Spleen (tissue), 11 donors: ENCODE results near the gene ALDH3A2. TPM values are rescaled to one million over a fixed set of nuclear protein-coding genes. Genes with fewer than 3 reads are reported as not detected.

Experiments
- DNase-seq: peaks from one replicate; pipeline ENCODE4 v3.0.0-alpha.2; 2020
- H3K27ac ChIP-seq, 8 donors: fragments of 200-600 bp; sonication (generic) in 7 of 8; 1 replicate in 4 of 8; 2 replicates in 4 of 8; pipeline versions ENCODE4 v1.5.0 to v1.8.0; 2016 to 2021; ENCODE audit warnings: inconsistent platforms in 4 of 8, mild to moderate bottlenecking in 4 of 8, moderate library complexity in 1 of 8
- H3K27me3 ChIP-seq, 7 donors: fragments of 200-600 bp; sonication (generic) in 6 of 7; replicated peaks in 1 of 7; 1 replicate in 4 of 7; 2 replicates in 3 of 7; pipeline versions ENCODE4 v1.5.0 to v1.8.0; 2016 to 2021; ENCODE audit warnings: inconsistent platforms in 3 of 7, mild to moderate bottlenecking in 1 of 7
- H3K36me3 ChIP-seq, 6 donors: fragments of 200-600 bp; sonication (generic) in 5 of 6; 1 replicate in 4 of 6; 2 replicates in 2 of 6; pipeline versions ENCODE4 v1.5.0 to v1.8.0; 2016 to 2021; ENCODE audit warnings: inconsistent platforms in 2 of 6
- H3K4me1 ChIP-seq, 6 donors: fragments of 200-600 bp; sonication (generic) in 5 of 6; 1 replicate in 3 of 6; 2 replicates in 3 of 6; pipeline versions ENCODE4 v1.5.0 to v1.8.0; 2016 to 2021; ENCODE audit warnings: inconsistent platforms in 3 of 6
- H3K4me3 ChIP-seq, 8 donors: fragments of 200-600 bp; sonication (generic) in 7 of 8; 1 replicate in 4 of 8; 2 replicates in 4 of 8; pipeline versions ENCODE4 v1.5.0 to v1.8.0; 2016 to 2021; ENCODE audit warnings: inconsistent platforms in 4 of 8, mild to moderate bottlenecking in 4 of 8, moderate library complexity in 2 of 8
- H3K9me3 ChIP-seq, 8 donors: fragments of 200-600 bp; sonication (generic) in 7 of 8; 1 replicate in 4 of 8; 2 replicates in 4 of 8; pipeline versions ENCODE4 v1.5.0 to v1.8.0; 2016 to 2021; ENCODE audit warnings: inconsistent platforms in 4 of 8
- POLR2A ChIP-seq, 3 donors: fragments of 450-650 bp; IDR thresholded peaks; one replicate each; pipeline ENCODE4 v1.5.1; 2017; ENCODE audit warnings: antibody characterized with exemption in 3 of 3, mild to moderate bottlenecking in 1 of 3
- POLR2AphosphoS5 ChIP-seq, 3 donors: sonication (generic); formaldehyde crosslinking; IDR thresholded peaks; one replicate each; pipeline ENCODE4 v1.5.1; 2017; ENCODE audit warnings: antibody characterized with exemption in 3 of 3
- WGBS, 5 donors: extraction: QIAGEN DNeasy Blood & Tissue Kit in 3 of 5; methylation state at CpG; one replicate each; pipeline versions ENCODE4 v1.1.5 to v1.1.7; 2013 to 2018; 5-methylcytosine and 5-hydroxymethylcytosine counted together
- intact Hi-C: fragments of 100-400 bp; cut with DNase I; formaldehyde crosslinking; loops from one replicate; pipeline ENCODE4 v1.15.0; 2023; ENCODE audit warnings: low total_unique reads
- polyA plus RNA-seq, 3 donors: library from polyadenylated mRNA; stranded (reverse); fragments of 200-250 nt; gene quantifications; one replicate each; pipeline ENCODE4 v1.2.1, GENCODE V29; 2013
- total RNA-seq, 7 donors: library from RNA; depleted of rRNA in 3 of 7; stranded (reverse); fragments of >200 nt in 3 of 7; fragmentation: NEBNext Ultra II Directional in 4 of 7; extraction: Animal tissue kit (Norgen Biotek cat#: 25700) in 4 of 7; gene quantifications; one replicate each; pipeline versions ENCODE4 v1.1.0 to v1.2.1, GENCODE V29; 2016 to 2021
- TF ChIP-seq, protein P1 (sequence below), 11 experiments: fragments of 200-600 bp in 7 of 11; fragments of 450-650 bp in 4 of 11; sonication (generic) in 4 of 11; IDR thresholded peaks in 8 of 11; conservative IDR thresholded peaks in 3 of 11; 1 replicate in 7 of 11; 2 replicates in 4 of 11; pipeline versions ENCODE4 v1.4.0 to v1.8.0; 2016 to 2021; ENCODE audit warnings: antibody characterized with exemption in 11 of 11, inconsistent platforms in 4 of 11, mild to moderate bottlenecking in 1 of 11
- donor health status: healthy with polysubstance abuse.
- donor health status: DM: no; HTN: no; CAD: no; lungs with moderate emphysema.
- donor health status: DM: no; HTN: no; CAD: no.
- donor health status: Bipolar disorder and iron deficiency.
- donor health status: healthy.
- donor health status: DM: no; HTN: no; CAD: no.
- donor health status: DM: yes; HTN: yes; CAD: no.

The ALDH3A2 gene
- total and polyA plus RNA-seq, 10 donors, result 14.4 to 73.1 (median 50.7) TPM

DNA sequence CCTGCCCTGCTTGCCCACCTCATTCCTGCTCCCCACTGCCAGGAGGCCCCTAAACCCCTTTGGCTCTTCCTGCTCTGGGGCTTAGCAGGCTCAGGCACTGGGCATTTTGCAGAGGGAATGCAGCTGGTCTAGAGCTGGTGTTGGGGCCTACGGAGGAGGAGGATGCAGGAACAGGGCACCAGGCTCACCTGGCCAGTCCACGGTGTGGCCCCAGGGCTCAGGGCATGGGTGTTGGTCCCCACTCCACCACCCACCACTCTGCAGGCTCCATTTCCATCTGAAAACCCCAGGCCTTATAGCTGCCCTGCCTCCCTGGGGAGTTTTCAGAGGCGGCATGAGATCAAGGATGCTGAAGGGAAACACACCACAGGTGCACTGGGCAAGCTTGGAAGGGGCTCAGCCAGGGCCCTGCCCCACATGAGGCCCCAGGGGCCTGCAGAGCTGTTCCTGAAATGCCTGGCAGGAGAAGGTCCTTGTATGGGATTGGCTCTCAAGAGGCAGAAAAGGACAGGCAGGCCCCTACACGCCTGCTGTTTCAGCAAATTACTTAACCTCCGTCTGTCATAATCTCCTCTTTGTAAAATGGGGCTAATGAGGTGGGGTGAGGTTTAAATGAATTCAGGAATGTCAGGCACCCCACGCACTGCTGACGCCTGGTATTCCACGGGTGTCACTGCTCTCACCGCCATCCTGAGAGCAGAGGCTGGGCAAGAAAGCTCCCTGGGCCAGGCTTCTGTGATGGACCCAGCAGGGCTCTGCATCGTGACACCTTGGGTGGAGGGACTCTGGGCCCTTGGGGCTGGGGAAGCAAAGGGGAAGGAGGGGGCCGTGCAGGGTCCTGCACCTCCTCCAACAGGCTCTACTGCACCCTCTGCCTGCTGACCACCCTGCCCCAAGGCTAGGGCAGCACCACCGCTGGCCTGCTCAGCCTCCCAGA is 58.5 kb downstream of the ALDH3A2 start:
- no peaks in the 10 kb centered on the region for H3K27me3 ChIP-seq
- no peaks in the 10 kb centered on the region for H3K9me3 ChIP-seq
- 78 to 89% (median 84%) methylated on average over 8 to 12 of the region's 12 CpGs for WGBS, 5 donors
- intact Hi-C loops, result no loop called here
- no peak overlapping the region for H3K4me3 ChIP-seq
- H3K36me3 ChIP-seq, result no peaks in the 10 kb centered on the region
- DNase-seq, result no peak
- TF ChIP-seq POLR2A (IDR thresholded peaks at IDR 0.05) (no peak), POLR2AphosphoS5 (IDR thresholded peaks at IDR 0.05) (no peak)
- TF ChIP-seq, protein P1, sequence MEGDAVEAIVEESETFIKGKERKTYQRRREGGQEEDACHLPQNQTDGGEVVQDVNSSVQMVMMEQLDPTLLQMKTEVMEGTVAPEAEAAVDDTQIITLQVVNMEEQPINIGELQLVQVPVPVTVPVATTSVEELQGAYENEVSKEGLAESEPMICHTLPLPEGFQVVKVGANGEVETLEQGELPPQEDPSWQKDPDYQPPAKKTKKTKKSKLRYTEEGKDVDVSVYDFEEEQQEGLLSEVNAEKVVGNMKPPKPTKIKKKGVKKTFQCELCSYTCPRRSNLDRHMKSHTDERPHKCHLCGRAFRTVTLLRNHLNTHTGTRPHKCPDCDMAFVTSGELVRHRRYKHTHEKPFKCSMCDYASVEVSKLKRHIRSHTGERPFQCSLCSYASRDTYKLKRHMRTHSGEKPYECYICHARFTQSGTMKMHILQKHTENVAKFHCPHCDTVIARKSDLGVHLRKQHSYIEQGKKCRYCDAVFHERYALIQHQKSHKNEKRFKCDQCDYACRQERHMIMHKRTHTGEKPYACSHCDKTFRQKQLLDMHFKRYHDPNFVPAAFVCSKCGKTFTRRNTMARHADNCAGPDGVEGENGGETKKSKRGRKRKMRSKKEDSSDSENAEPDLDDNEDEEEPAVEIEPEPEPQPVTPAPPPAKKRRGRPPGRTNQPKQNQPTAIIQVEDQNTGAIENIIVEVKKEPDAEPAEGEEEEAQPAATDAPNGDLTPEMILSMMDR (IDR thresholded peaks at IDR 0.05 in 8 of 11, conservative IDR thresholded peaks at IDR 0.05 in 3 of 11), result no peak
- peaks cover 0 to 27% (median 14%) of the 10 kb centered on the region in 6 donors for H3K4me1 ChIP-seq
- H3K27ac ChIP-seq, result no peak overlapping the region

DNA sequence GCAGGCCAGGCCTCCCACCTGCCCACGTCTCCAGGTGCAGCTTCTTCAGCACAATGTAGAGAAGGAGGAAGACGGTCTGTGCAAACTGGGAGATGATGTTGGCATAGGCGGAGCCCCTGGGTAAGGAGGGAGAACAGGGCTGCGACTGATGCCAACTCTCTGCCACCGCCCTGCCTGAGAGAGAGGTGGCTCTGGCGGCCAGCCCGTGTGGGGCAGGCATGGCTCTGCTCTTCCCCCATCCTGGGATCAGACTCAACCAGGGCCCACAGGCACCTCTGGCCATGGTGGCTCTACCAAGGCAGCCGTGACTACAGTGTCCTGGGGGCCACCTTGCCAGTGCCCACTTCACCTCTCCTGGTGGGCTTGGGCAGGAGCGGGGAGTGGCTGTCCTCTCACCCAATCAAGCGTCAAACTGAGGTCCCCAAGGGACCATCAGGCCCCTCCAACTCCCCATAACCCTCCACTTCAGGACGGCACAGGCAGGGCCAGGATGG is 59.2 kb downstream of the ALDH3A2 start:
- H3K27ac ChIP-seq, result no peak overlapping the region
- no peak for DNase-seq
- WGBS, 5 donors, result 88 to 96% (median 92%) methylated on average over 4 to 11 of the region's 11 CpGs

DNA sequence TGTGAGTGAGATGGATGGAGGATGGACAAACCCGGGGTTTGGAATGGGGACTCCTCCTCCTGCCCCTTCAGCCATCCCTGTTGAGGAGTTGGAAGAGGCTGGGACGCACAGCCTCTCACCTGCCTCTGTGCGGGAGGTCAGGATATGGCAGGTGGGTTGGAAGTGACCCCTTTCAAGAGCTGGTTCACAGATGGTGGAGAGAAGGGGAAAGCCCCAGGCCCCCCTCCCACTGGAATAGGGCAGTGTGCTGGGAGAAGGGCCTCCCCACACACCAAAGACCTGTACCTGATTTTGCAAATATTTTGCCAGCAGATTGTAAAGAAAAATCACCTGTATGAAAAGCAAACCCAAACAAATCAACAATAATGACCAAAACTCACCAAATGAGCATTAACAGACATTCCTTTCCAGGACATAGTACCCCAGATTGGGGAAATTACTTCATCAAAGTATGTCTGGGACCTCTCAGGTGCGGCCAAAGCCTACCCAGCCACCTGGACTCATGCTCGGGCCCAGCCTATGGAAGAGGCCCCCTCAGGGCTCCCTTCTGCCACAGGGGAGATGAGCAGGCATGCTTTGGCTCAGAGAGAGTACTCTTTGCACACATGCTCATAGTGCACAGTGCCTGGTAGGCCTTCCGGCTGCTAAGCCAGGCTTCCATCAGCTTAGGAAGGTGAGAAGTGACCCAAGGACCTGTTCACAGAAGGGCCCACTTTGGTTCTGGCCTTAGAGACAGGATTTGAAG is 60.1 kb downstream of the ALDH3A2 start:
- no peak for DNase-seq
- Histone ChIP-seq H3K4me1 (peaks cover 0 to 11% (median 4%) of the 10 kb centered on the region in 6 donors), H3K36me3 (no peaks in the 10 kb centered on the region), H3K27me3 (no peaks in the 10 kb centered on the region), H3K4me3 (no peak overlapping the region), H3K9me3 (no peaks in the 10 kb centered on the region), H3K27ac (no peak overlapping the region)
- intact Hi-C loops, result no loop called here
- TF ChIP-seq POLR2A (IDR thresholded peaks at IDR 0.05) (no peak), POLR2AphosphoS5 (IDR thresholded peaks at IDR 0.05) (no peak)
- TF ChIP-seq, protein P1 (IDR thresholded peaks at IDR 0.05 in 8 of 11, conservative IDR thresholded peaks at IDR 0.05 in 3 of 11), result no peak
- 92 to 96% (median 93%) methylated on average over 5 to 6 of the region's 6 CpGs for WGBS, 5 donors

More for the DNA sequence above, 59.2 kb downstream of the ALDH3A2 start:
- Histone ChIP-seq H3K9me3 (no peaks in the 10 kb centered on the region), H3K4me3 (no peak overlapping the region), H3K4me1 (peaks cover 0 to 20% (median 10%) of the 10 kb centered on the region in 6 donors), H3K36me3 (no peaks in the 10 kb centered on the region), H3K27me3 (no peaks in the 10 kb centered on the region)
- TF ChIP-seq, protein P1 (IDR thresholded peaks at IDR 0.05 in 8 of 11, conservative IDR thresholded peaks at IDR 0.05 in 3 of 11), result no peak
- TF ChIP-seq POLR2A (IDR thresholded peaks at IDR 0.05) (no peak), POLR2AphosphoS5 (IDR thresholded peaks at IDR 0.05) (no peak)
- intact Hi-C loops, result no loop called here
